HepG2 (cell line): ENCODE data around the gene UPK1A. TPM values are rescaled to one million over a fixed set of nuclear protein-coding genes. Genes with fewer than 3 reads are reported as not detected.

Source experiments
- FOXK1 ChIP-seq: sonication (generic); formaldehyde crosslinking; IDR thresholded peaks from 2 replicates; pipeline ENCODE4 v1.4.0; 2020; ENCODE audit warnings: low read depth, missing genetic modification reagents, borderline replicate concordance
- GPBP1L1 ChIP-seq: sonication (generic); formaldehyde crosslinking; IDR thresholded peaks from 2 replicates; pipeline ENCODE4 v1.5.0; 2020; ENCODE audit warnings: mild to moderate bottlenecking, missing genetic modification reagents
- NFE2L1 ChIP-seq: sonication (generic); formaldehyde crosslinking; IDR thresholded peaks from 2 replicates; pipeline ENCODE4 v1.4.0; 2020; ENCODE audit warnings: missing genetic modification reagents, mild to moderate bottlenecking, borderline replicate concordance
- RXRB ChIP-seq: IDR thresholded peaks from 2 replicates; pipeline ENCODE4 v1.6.1; 2016; ENCODE audit warnings: borderline replicate concordance, missing genetic modification reagents, missing compliant biosample characterization
- STAT6 ChIP-seq: sonication (generic); formaldehyde crosslinking; IDR thresholded peaks from 2 replicates; pipeline ENCODE4 v1.4.0; 2020; ENCODE audit warnings: missing genetic modification reagents, mild to moderate bottlenecking, borderline replicate concordance
- TEF ChIP-seq: sonication (generic); formaldehyde crosslinking; IDR thresholded peaks from 2 replicates; pipeline ENCODE4 v1.5.0; 2020; ENCODE audit warnings: missing genetic modification reagents
- ZNF318 ChIP-seq: sonication (generic); formaldehyde crosslinking; IDR thresholded peaks from 2 replicates; pipeline ENCODE4 v1.4.0; 2020; ENCODE audit warnings: mild to moderate bottlenecking, missing genetic modification reagents
- ZNF589 ChIP-seq: sonication (generic); formaldehyde crosslinking; conservative IDR thresholded peaks from 2 replicates; pipeline ENCODE4 v1.8.0; 2022; ENCODE audit warnings: mild to moderate bottlenecking, moderate library complexity, missing genetic modification reagents
- ZNF687 ChIP-seq: sonication (generic); formaldehyde crosslinking; IDR thresholded peaks from 2 replicates; pipeline ENCODE4 v1.5.1; 2020; ENCODE audit warnings: mild to moderate bottlenecking, missing genetic modification reagents, moderate library complexity
- polyA plus RNA-seq, 8 experiments: library from polyadenylated mRNA; depleted of rRNA in 3 of 8; stranded (reverse) in 7 of 8; unstranded in 1 of 8; fragments of >200 nt; fragmentation: Illumina TruSeq in 4 of 8; extraction: Trizol in 4 of 8; gene quantifications; 2 replicates each; pipeline versions ENCODE4 v1.2.1 to v1.2.3, GENCODE V29; 2011 to 2016; ENCODE audit warnings: low read depth in 4 of 8, missing spikeins in 1 of 8, mixed read lengths in 1 of 8; ENCODE audit not compliant: insufficient read depth in 1 of 8
- total RNA-seq, 5 experiments: library from RNA; depleted of rRNA; stranded (reverse); fragments of >200 nt; fragmentation: Illumina TruSeq; extraction: Trizol; gene quantifications; 2 replicates each; pipeline ENCODE4 v1.2.3, GENCODE V29; 2016; ENCODE audit warnings: low read depth in 1 of 5

UPK1A gene
- total and polyA plus RNA-seq, 2 of the 13 experiments (the other 11 are each of a cell fraction or from before 2014, with no cell fraction given) = 2.9 TPM; not detected in 1

GRCh38 chr19:35693835-35694599 lies 27.7 kb downstream of the UPK1A start (continued):
- TF ChIP-seq ZNF687 (peak; percentile 12; the same call in 1 of the 2 replicates), TEF (CRISPR knock-in tag) (no peak), NFE2L1 (no peak), FOXK1 (CRISPR knock-in tag) (peak; percentile 50; the same call in 1 of the 2 replicates), GPBP1L1 (CRISPR knock-in tag) (no peak), ZNF589 (CRISPR knock-in tag) (no peak), ZNF318 (no peak), STAT6 (CRISPR knock-in tag) (no peak), RXRB (peak; percentile 64; the same call in 1 of the 2 replicates)
